ENCODE measurements around the gene SFSWAP. TPM values are rescaled to one million over a fixed set of nuclear protein-coding genes. Genes with fewer than 3 reads are reported as not detected.

The SFSWAP gene
- polyA plus RNA-seq, 3 donors = 7.3 to 33.0 (median 10.7) TPM

- Mint-ChIP-seq H3K27ac (peak overlapping the region in 1 of 7 donors; percentile 19), H3K27me3 (ENCODE audit: low read depth in 3 of 3) (peaks cover 0 to 3% (median 1%) of the 10 kb centered on the region in 3 donors), H3K4me3 (no peak overlapping the region), H3K36me3 (peaks cover 63 to 93% of the 10 kb centered on the region in 2 donors), H3K9me3 (no peaks in the 10 kb centered on the region), H3K4me1 (no peaks in the 10 kb centered on the region)
- H3K79me2 ChIP-seq (ENCODE audit: insufficient read depth, low read length) = peaks cover 2% of the 10 kb centered on the region
- H4K20me1 ChIP-seq (ENCODE audit: insufficient read depth, low read length) = peaks cover 13% of the 10 kb centered on the region
- H3K27ac ChIP-seq (ENCODE audit: low read depth in 1 of 2, low read length in 2 of 2) = no peak overlapping the region
- no peak for DNase-seq
- H3K9me3 ChIP-seq (replicated peaks in 1 of 2; ENCODE audit: control insufficient read depth in 1 of 2, insufficient read depth in 1 of 2, low read length in 2 of 2) = no peaks in the 10 kb centered on the region
- TF ChIP-seq CTCF (IDR thresholded peaks at IDR 0.05) = no peak
- H3K36me3 ChIP-seq (replicated peaks in 1 of 2; ENCODE audit: control insufficient read depth in 1 of 2, insufficient read depth in 2 of 2, low read length in 2 of 2) = peaks cover 63 to 84% of the 10 kb centered on the region in 2 donors
- H2AFZ ChIP-seq (ENCODE audit: insufficient read depth, low read depth, low read length, poor library complexity, severe bottlenecking) = no peak overlapping the region
- no peak overlapping the region for H3K4me2 ChIP-seq (replicated peaks; ENCODE audit: extremely low read depth, low read length, poor library complexity, severe bottlenecking)
- no peak overlapping the region for H3K9ac ChIP-seq (ENCODE audit: insufficient read depth, low read length, poor library complexity, severe bottlenecking)
- H3K4me3 ChIP-seq (replicated peaks in 1 of 3; ENCODE audit: low read depth in 2 of 3, low read length in 3 of 3) = no peak overlapping the region
- 97% methylated on average over 12 of the region's 15 CpGs for whole genome bisulfite sequencing (ENCODE audit: insufficient coverage)
- H3K4me1 ChIP-seq (ENCODE audit: control insufficient read depth in 1 of 2, insufficient read depth in 2 of 2, low read length in 2 of 2) = no peaks in the 10 kb centered on the region
- intact Hi-C loops (cut with micrococcal nuclease) = no loop called here
- H3K27me3 ChIP-seq (ENCODE audit: control insufficient read depth in 2 of 2, insufficient read depth in 2 of 2, low read length in 2 of 2) = no peaks in the 10 kb centered on the region
Observed at GRCh38 chr12:131842169-131842568, 131.3 kb downstream of the SFSWAP start.

GRCh38 chr12:131843527-131843926 lies 132.6 kb downstream of the SFSWAP start:
- H3K9me3 ChIP-seq (replicated peaks in 1 of 2; ENCODE audit: control insufficient read depth in 1 of 2, insufficient read depth in 1 of 2, low read length in 2 of 2) = no peaks in the 10 kb centered on the region
- WGBS (ENCODE audit: insufficient coverage) = 97% methylated on average over 10 of the region's 16 CpGs

More at GRCh38 chr12:131843527-131843926, 132.6 kb downstream of the SFSWAP start:
- TF ChIP-seq CTCF (IDR thresholded peaks at IDR 0.05) = no peak
- Histone ChIP-seq H3K36me3 (replicated peaks in 1 of 2; ENCODE audit: control insufficient read depth in 1 of 2, insufficient read depth in 2 of 2, low read length in 2 of 2) (peaks cover 63 to 92% of the 10 kb centered on the region in 2 donors), H2AFZ (ENCODE audit: insufficient read depth, low read depth, low read length, poor library complexity, severe bottlenecking) (no peak overlapping the region), H3K4me1 (ENCODE audit: control insufficient read depth in 1 of 2, insufficient read depth in 2 of 2, low read length in 2 of 2) (no peaks in the 10 kb centered on the region), H3K27ac (ENCODE audit: low read depth in 1 of 2, low read length in 2 of 2) (no peak overlapping the region), H3K27me3 (ENCODE audit: control insufficient read depth in 2 of 2, insufficient read depth in 2 of 2, low read length in 2 of 2) (no peaks in the 10 kb centered on the region), H3K4me3 (replicated peaks in 1 of 3; ENCODE audit: low read depth in 2 of 3, low read length in 3 of 3) (no peak overlapping the region), H4K20me1 (ENCODE audit: insufficient read depth, low read length) (peaks cover under 1% of the 10 kb centered on the region), H3K9ac (ENCODE audit: insufficient read depth, low read length, poor library complexity, severe bottlenecking) (no peak overlapping the region), H3K4me2 (replicated peaks; ENCODE audit: extremely low read depth, low read length, poor library complexity, severe bottlenecking) (no peak overlapping the region), H3K79me2 (ENCODE audit: insufficient read depth, low read length) (no peaks in the 10 kb centered on the region)
- Mint-ChIP-seq H3K9me3 (peaks cover 0 to 2% (median 0%) of the 10 kb centered on the region in 7 donors), H3K36me3 (peaks cover 68 to 98% of the 10 kb centered on the region in 2 donors), H3K4me3 (peak overlapping the region in 1 of 2 donors; percentile 41), H3K4me1 (no peaks in the 10 kb centered on the region), H3K27me3 (ENCODE audit: low read depth in 3 of 3) (peaks cover 0 to 2% (median 0%) of the 10 kb centered on the region in 3 donors), H3K27ac (no peak overlapping the region)
- intact Hi-C loops (cut with micrococcal nuclease) = no loop called here
- DNase-seq = no peak

All from CD14-positive monocyte (primary cell).